SH-SY5Y (cell line): ENCODE data around the gene SRRM1.

ENCODE experiments used
- GATA2 ChIP-seq: IDR thresholded peaks from 2 replicates; pipeline ENCODE4 v1.6.1; 2011; ENCODE audit warnings: mild to moderate bottlenecking, low read depth, low read length
- GATA3 ChIP-seq: IDR thresholded peaks from 2 replicates; pipeline ENCODE4 v1.6.1; 2011; ENCODE audit warnings: low read depth, mild to moderate bottlenecking, low read length, moderate library complexity

- no peak for TF ChIP-seq GATA3
- TF ChIP-seq GATA2, result no peak
Measured at GRCh38 chr1:24648919-24649318, 5.8 kb downstream of the SRRM1 start.
